Measurements from ENCODE around the gene MMP17. TPM values are rescaled to one million over a fixed set of nuclear protein-coding genes. Genes with fewer than 3 reads are reported as not detected.
A peak's percentile ranks its signal among the peaks of the same experiment; 100 is the strongest.

MMP17 gene
- total RNA-seq, 3 donors from 2014 or later: 1.1 to 5.3 (median 1.4) TPM

- DNase-seq (peak in 1 of 3 donors; percentile 30), ATAC-seq (no peak)
- no peaks in the 10 kb centered on the region for H3K9me3 ChIP-seq
- TF ChIP-seq CTCF (IDR thresholded peaks at IDR 0.05): no peak
- H3K36me3 ChIP-seq (ENCODE audit: low read depth): no peaks in the 10 kb centered on the region
- intact Hi-C loops (cut with DNase I, micrococcal nuclease): no loop called here
- H3K4me3 ChIP-seq: no peak overlapping the region
- peaks cover 2% of the 10 kb centered on the region for H3K4me1 ChIP-seq (ENCODE audit: low read depth)
Observed at GRCh38 chr12:131835616-131836171, 7.5 kb downstream of the MMP17 start.

- Histone ChIP-seq H3K36me3 (ENCODE audit: low read depth) (no peaks in the 10 kb centered on the region), H3K4me3 (no peak overlapping the region), H3K9me3 (no peaks in the 10 kb centered on the region), H3K4me1 (ENCODE audit: low read depth) (no peaks in the 10 kb centered on the region)
- ATAC-seq (no peak), DNase-seq (no peak)
- intact Hi-C loops (cut with DNase I, micrococcal nuclease): no loop called here
- no peak for TF ChIP-seq CTCF (IDR thresholded peaks at IDR 0.05)
Observed at GRCh38 chr12:131836193-131836592, 8.0 kb downstream of the MMP17 start.

GRCh38 chr12:131836714-131837397 lies 8.7 kb downstream of the MMP17 start:
- H3K36me3 ChIP-seq (ENCODE audit: low read depth): no peaks in the 10 kb centered on the region
- DNase-seq (no peak), ATAC-seq (no peak)
- no peaks in the 10 kb centered on the region for H3K9me3 ChIP-seq
- no peak overlapping the region for H3K4me3 ChIP-seq
- no peak for TF ChIP-seq CTCF (IDR thresholded peaks at IDR 0.05)
- no peaks in the 10 kb centered on the region for H3K4me1 ChIP-seq (ENCODE audit: low read depth)
- intact Hi-C loops (cut with DNase I, micrococcal nuclease): no loop called here

GRCh38 chr12:131840643-131841416 lies 12.6 kb downstream of the MMP17 start:
- ATAC-seq: no peak
- TF ChIP-seq CTCF (IDR thresholded peaks at IDR 0.05): no peak
- H3K9me3 ChIP-seq: no peaks in the 10 kb centered on the region
- intact Hi-C loops (cut with DNase I, micrococcal nuclease): no loop called here
- no peak for DNase-seq
- H3K4me1 ChIP-seq (ENCODE audit: low read depth): no peaks in the 10 kb centered on the region
- no peaks in the 10 kb centered on the region for H3K36me3 ChIP-seq (ENCODE audit: low read depth)
- no peak overlapping the region for H3K4me3 ChIP-seq

- H3K4me3 ChIP-seq: no peak overlapping the region
- peak in 1 of 3 donors; percentile 39 for DNase-seq
- no peaks in the 10 kb centered on the region for H3K9me3 ChIP-seq
- no peak for TF ChIP-seq CTCF (IDR thresholded peaks at IDR 0.05)
- H3K4me1 ChIP-seq (ENCODE audit: low read depth): no peaks in the 10 kb centered on the region
- no peaks in the 10 kb centered on the region for H3K36me3 ChIP-seq (ENCODE audit: low read depth)
- intact Hi-C loops (cut with DNase I, micrococcal nuclease): no loop called here
- ATAC-seq: no peak
Observed at GRCh38 chr12:131841547-131841946, 13.4 kb downstream of the MMP17 start.
